A673 (cell line): Measurements from ENCODE around the gene MYO3A.

Source experiments
- EZH2 ChIP-seq: fragments of 200-600 bp; sonication (generic); IDR thresholded peaks from 2 replicates; pipeline ENCODE4 v1.6.1; 2017; ENCODE audit warnings: borderline replicate concordance, low read depth, mild to moderate bottlenecking, mixed read lengths, antibody characterized with exemption, low read length; ENCODE audit not compliant: poor library complexity, severe bottlenecking
- TF ChIP-seq, protein P1 (sequence below): fragments of 300-800, 200-600 bp; sonication (generic); conservative IDR thresholded peaks from 2 replicates; pipeline ENCODE4 v1.5.1; 2017; ENCODE audit warnings: low read depth, mild to moderate bottlenecking, antibody characterized with exemption, low read length, moderate library complexity, mixed read lengths

DNA sequence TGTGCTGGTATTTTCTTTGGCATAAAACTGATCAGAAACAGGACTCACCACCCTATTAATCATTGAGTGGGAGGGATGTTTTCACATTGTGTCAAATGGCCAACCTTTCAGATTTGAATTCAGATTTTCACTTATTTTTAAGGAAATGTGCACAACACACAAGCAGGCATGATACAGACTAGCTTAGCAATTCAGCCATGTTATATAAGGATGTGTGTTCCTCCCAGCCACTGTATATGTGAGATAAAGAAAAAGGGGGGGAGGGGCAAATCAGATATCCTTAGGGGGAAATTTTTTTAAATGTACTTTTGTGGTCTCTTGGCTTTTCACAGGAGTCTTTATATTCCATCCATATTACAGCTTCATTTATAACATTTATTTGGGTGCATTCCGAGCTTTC lies 285.6 kb downstream of the MYO3A start:
- TF ChIP-seq, protein P1, sequence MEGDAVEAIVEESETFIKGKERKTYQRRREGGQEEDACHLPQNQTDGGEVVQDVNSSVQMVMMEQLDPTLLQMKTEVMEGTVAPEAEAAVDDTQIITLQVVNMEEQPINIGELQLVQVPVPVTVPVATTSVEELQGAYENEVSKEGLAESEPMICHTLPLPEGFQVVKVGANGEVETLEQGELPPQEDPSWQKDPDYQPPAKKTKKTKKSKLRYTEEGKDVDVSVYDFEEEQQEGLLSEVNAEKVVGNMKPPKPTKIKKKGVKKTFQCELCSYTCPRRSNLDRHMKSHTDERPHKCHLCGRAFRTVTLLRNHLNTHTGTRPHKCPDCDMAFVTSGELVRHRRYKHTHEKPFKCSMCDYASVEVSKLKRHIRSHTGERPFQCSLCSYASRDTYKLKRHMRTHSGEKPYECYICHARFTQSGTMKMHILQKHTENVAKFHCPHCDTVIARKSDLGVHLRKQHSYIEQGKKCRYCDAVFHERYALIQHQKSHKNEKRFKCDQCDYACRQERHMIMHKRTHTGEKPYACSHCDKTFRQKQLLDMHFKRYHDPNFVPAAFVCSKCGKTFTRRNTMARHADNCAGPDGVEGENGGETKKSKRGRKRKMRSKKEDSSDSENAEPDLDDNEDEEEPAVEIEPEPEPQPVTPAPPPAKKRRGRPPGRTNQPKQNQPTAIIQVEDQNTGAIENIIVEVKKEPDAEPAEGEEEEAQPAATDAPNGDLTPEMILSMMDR = no peak
- no peak for TF ChIP-seq EZH2
